Measurements from ENCODE around the gene SENP1. TPM values are rescaled to one million over a fixed set of nuclear protein-coding genes. Genes with fewer than 3 reads are reported as not detected.

The SENP1 gene
- total RNA-seq (ENCODE audit: low replicate concordance), result 25.0 and 32.0 TPM in 2 replicates
- long read RNA-seq, partial matches to known transcripts, result 6 of 8 reads
- long read RNA-seq, other reads (novel, unspliced or antisense), result 2 of 8 reads

- TF ChIP-seq, protein P1, sequence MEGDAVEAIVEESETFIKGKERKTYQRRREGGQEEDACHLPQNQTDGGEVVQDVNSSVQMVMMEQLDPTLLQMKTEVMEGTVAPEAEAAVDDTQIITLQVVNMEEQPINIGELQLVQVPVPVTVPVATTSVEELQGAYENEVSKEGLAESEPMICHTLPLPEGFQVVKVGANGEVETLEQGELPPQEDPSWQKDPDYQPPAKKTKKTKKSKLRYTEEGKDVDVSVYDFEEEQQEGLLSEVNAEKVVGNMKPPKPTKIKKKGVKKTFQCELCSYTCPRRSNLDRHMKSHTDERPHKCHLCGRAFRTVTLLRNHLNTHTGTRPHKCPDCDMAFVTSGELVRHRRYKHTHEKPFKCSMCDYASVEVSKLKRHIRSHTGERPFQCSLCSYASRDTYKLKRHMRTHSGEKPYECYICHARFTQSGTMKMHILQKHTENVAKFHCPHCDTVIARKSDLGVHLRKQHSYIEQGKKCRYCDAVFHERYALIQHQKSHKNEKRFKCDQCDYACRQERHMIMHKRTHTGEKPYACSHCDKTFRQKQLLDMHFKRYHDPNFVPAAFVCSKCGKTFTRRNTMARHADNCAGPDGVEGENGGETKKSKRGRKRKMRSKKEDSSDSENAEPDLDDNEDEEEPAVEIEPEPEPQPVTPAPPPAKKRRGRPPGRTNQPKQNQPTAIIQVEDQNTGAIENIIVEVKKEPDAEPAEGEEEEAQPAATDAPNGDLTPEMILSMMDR (conservative IDR thresholded peaks at IDR 0.05), result peak; percentile 46
- Mint-ChIP-seq H3K4me3 (peak within 1 kb of the TSS; percentile 92), H3K4me1 (ENCODE audit: unreplicated experiment) (peaks cover 17% of the 10 kb centered on the region), H3K9me3 (no peaks in the 10 kb centered on the region), H3K27me3 (peaks cover 12% of the 10 kb centered on the region), H3K27ac (peak within 1 kb of the TSS; percentile 94), H3K36me3 (no peaks in the 10 kb centered on the region)
- peak; percentile 88 for DNase-seq (ENCODE audit: extremely low spot score, unreplicated experiment)
Observed at GRCh38 chr12:48105867-48106680, at the start of gene SENP1. TSS of gene SENP1 (minus strand) at chr12:48106079. CDS start at chr12:48101472, 4,607 bp downstream.

GRCh38 chr12:48151103-48151771 is 45.4 kb upstream of the SENP1 start:
- Mint-ChIP-seq H3K4me1 (ENCODE audit: unreplicated experiment) (no peaks in the 10 kb centered on the region), H3K36me3 (peaks cover 20% of the 10 kb centered on the region), H3K4me3 (no peak overlapping the region), H3K9me3 (no peaks in the 10 kb centered on the region), H3K27me3 (no peaks in the 10 kb centered on the region), H3K27ac (no peak overlapping the region)
- TF ChIP-seq, protein P1 (conservative IDR thresholded peaks at IDR 0.05), result no peak
- DNase-seq (ENCODE audit: extremely low spot score, unreplicated experiment), result peak; percentile 6

- TF ChIP-seq, protein P1 (conservative IDR thresholded peaks at IDR 0.05), result no peak
- no peak overlapping the region for H3K27ac Mint-ChIP-seq
- no peaks in the 10 kb centered on the region for H3K4me1 Mint-ChIP-seq (ENCODE audit: unreplicated experiment)
- H3K27me3 Mint-ChIP-seq, result no peaks in the 10 kb centered on the region
- no peak overlapping the region for H3K4me3 Mint-ChIP-seq
- H3K9me3 Mint-ChIP-seq, result no peaks in the 10 kb centered on the region
- no peak for DNase-seq (ENCODE audit: extremely low spot score, unreplicated experiment)
- peaks cover 40% of the 10 kb centered on the region for H3K36me3 Mint-ChIP-seq
Observed at GRCh38 chr12:48145981-48146380, 40.1 kb upstream of the SENP1 start.

GRCh38 chr12:48143898-48144297 is 38.0 kb upstream of the SENP1 start:
- Mint-ChIP-seq H3K4me1 (ENCODE audit: unreplicated experiment) (no peaks in the 10 kb centered on the region), H3K27me3 (no peaks in the 10 kb centered on the region), H3K9me3 (no peaks in the 10 kb centered on the region), H3K4me3 (no peak overlapping the region), H3K27ac (no peak overlapping the region), H3K36me3 (peaks cover 36% of the 10 kb centered on the region)
- TF ChIP-seq, protein P1 (conservative IDR thresholded peaks at IDR 0.05), result no peak
- no peak for DNase-seq (ENCODE audit: extremely low spot score, unreplicated experiment)

DNA sequence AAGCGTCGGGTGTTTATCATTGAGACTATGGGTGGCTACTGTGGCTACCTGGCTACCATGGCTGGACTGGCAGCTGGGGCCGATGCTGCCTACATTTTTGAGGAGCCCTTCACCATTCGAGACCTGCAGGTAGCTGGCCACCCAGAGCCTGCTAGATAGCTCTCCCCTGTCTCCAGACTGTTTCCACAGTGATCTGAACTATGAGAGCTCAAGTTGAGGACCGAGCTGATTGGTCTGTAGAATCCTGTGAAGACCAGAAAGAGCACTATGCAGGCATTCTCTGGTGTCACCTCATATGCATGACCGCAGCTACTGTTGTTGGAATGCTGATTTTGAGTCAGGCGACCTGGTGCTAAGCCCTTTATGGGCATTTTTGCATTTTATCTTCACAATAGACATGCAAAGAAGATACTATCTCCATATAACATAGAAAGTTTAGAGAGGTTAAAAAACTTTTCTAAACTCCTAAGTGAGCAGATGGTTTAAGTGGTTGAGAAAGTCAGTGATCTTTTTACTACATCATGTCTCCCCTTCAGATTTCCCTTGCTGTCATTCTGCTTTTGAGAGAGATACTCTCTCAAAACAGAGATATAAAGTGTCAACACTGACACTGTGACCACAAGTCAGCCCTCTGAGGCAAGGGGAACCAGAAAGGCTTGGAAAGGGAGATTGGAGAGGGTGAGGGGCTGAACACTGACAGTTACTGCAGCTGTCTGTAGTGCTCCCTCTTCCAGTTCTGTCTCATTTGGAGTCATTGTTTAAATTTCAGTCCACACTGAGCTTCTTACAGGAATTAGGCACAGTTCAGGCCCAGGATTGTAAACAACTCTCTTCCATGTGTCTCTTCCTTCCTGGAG is 37.2 kb upstream of the SENP1 start:
- Mint-ChIP-seq H3K36me3 (peaks cover 36% of the 10 kb centered on the region), H3K4me3 (no peak overlapping the region), H3K4me1 (ENCODE audit: unreplicated experiment) (no peaks in the 10 kb centered on the region), H3K9me3 (no peaks in the 10 kb centered on the region), H3K27ac (no peak overlapping the region), H3K27me3 (no peaks in the 10 kb centered on the region)
- TF ChIP-seq, protein P1 (conservative IDR thresholded peaks at IDR 0.05), result no peak
- no peak for DNase-seq (ENCODE audit: extremely low spot score, unreplicated experiment)

Data from type B pancreatic cell (in vitro differentiated cells).